A549 (cell line): ENCODE results near the gene PDE7B.

Experiments
- JUN ChIP-seq, 2 experiments: fragments of >200 bp; sonication (Bioruptor Twin); formaldehyde crosslinking; IDR thresholded peaks; 2 replicates in 1 of 2; 3 replicates in 1 of 2; pipeline ENCODE4 v1.6.1; 2016 to 2017
- SMC3 ChIP-seq: fragments of >200 bp; sonication (Bioruptor Twin); formaldehyde crosslinking; IDR thresholded peaks from 3 replicates; pipeline ENCODE4 v1.6.1; 2018; ENCODE audit warnings: inconsistent platforms

GRCh38 chr6:136031982-136032381, 180.5 kb downstream of the PDE7B start:
- TF ChIP-seq SMC3 (0 out of 3 replicates have a peak, but pooled peaks have one; percentile 24), JUN (IDR thresholded peaks at IDR 0.05) (no peak)
